Astrocyte of the cerebellum (primary cell): ENCODE results near the gene SF3A2.

Experiments
- DNase-seq: peaks from one replicate; pipeline ENCODE4 v3.0.0-alpha.2; 2011; ENCODE audit warnings: low read depth
- H3K4me3 ChIP-seq: 2 replicates; pipeline ENCODE4 v1.5.1; 2011; ENCODE audit warnings: mild to moderate bottlenecking, low read depth, low read length, moderate library complexity
- in situ Hi-C: cut with HindIII; loops from 2 replicates; pipeline ENCODE4 v1.10.0; 2017; ENCODE audit warnings: low sequenced_read_pairs
- TF ChIP-seq, protein P1 (sequence below): IDR thresholded peaks from 2 replicates; pipeline ENCODE4 v1.5.1; 2012; ENCODE audit warnings: low read length, low read depth, moderate library complexity, mild to moderate bottlenecking; ENCODE audit errors: missing control alignments

SF3A2 gene

DNA sequence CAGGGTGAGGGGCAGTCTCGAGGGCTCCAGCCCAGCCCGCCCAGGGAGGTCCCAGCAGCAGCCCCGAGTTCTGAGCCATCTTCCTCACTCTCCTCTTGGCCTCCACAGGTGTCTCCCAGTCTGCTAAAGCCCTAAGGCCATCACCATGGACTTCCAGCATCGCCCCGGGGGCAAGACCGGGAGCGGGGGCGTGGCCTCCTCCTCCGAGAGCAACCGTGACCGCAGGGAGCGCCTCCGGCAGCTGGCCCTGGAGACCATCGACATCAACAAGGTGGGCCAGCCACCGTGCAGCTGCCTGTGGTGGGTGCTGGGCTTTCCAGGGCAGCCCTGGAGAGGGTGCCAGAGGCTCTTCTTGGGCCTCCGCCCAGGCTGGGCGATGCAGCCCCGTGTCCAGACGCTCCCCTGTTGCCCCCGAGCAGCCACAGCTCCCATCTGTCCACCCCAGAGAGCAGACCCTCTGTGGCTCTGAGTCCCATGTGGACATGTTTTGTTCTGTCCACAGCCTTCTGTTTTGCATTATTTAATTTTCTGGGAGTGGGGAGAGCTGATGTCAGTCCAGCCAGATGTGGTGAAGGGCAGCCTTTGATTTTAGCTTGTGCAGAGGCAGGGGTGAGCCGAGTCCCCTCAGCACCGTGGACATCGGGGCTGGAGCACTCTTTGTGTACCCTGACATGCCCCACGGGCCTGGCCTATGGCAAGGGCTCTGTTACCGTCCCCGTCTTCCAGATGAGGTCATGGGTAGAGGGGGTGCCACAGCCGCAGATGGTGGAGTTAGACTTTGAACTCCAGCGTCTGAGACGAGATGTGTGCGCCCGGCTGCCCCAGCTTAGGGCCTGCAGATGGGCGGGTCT, 6.9 kb downstream of the SF3A2 start:
- TF ChIP-seq, protein P1, sequence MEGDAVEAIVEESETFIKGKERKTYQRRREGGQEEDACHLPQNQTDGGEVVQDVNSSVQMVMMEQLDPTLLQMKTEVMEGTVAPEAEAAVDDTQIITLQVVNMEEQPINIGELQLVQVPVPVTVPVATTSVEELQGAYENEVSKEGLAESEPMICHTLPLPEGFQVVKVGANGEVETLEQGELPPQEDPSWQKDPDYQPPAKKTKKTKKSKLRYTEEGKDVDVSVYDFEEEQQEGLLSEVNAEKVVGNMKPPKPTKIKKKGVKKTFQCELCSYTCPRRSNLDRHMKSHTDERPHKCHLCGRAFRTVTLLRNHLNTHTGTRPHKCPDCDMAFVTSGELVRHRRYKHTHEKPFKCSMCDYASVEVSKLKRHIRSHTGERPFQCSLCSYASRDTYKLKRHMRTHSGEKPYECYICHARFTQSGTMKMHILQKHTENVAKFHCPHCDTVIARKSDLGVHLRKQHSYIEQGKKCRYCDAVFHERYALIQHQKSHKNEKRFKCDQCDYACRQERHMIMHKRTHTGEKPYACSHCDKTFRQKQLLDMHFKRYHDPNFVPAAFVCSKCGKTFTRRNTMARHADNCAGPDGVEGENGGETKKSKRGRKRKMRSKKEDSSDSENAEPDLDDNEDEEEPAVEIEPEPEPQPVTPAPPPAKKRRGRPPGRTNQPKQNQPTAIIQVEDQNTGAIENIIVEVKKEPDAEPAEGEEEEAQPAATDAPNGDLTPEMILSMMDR, result no peak
- in situ Hi-C loops, result no loop called here
- no peak overlapping the region for H3K4me3 ChIP-seq
- no peak for DNase-seq

GRCh38 chr19:2244125-2244411, 7.4 kb downstream of the SF3A2 start:
- in situ Hi-C loops, result no loop called here
- H3K4me3 ChIP-seq, result no peak overlapping the region
- TF ChIP-seq, protein P1, result no peak
- no peak for DNase-seq

DNA sequence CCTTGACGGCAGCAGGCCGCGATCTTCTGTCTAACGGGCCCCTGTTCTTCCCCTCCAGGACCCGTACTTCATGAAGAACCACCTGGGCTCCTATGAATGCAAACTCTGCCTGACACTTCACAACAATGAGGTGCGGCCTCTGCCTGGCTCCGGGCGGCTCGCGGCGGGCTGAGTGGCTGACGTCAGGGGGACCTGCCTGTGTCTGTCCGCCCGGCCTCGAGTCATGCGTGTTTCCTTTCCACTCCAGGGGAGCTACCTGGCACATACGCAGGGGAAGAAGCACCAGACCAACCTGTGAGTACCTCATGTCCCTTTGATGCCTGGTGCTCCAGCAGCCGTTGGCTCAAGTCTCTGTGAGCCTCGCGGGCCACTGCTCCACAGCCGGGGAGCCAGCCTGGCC, 7.9 kb downstream of the SF3A2 start:
- DNase-seq, result no peak
- in situ Hi-C loops, result no loop called here
- TF ChIP-seq, protein P1, result no peak
- H3K4me3 ChIP-seq, result no peak overlapping the region

- in situ Hi-C loops, result no loop called here
These were observed 8.6 kb downstream of the SF3A2 start for GRCh38 chr19:2245273-2245672.

GRCh38 chr19:2246014-2246620, 9.5 kb downstream of the SF3A2 start:
- in situ Hi-C loops, result no loop called here
- H3K4me3 ChIP-seq, result no peak overlapping the region
- TF ChIP-seq, protein P1, result no peak
- no peak for DNase-seq

More at GRCh38 chr19:2245273-2245672, 8.6 kb downstream of the SF3A2 start:
- no peak for DNase-seq
- TF ChIP-seq, protein P1, result no peak
- no peak overlapping the region for H3K4me3 ChIP-seq

DNA sequence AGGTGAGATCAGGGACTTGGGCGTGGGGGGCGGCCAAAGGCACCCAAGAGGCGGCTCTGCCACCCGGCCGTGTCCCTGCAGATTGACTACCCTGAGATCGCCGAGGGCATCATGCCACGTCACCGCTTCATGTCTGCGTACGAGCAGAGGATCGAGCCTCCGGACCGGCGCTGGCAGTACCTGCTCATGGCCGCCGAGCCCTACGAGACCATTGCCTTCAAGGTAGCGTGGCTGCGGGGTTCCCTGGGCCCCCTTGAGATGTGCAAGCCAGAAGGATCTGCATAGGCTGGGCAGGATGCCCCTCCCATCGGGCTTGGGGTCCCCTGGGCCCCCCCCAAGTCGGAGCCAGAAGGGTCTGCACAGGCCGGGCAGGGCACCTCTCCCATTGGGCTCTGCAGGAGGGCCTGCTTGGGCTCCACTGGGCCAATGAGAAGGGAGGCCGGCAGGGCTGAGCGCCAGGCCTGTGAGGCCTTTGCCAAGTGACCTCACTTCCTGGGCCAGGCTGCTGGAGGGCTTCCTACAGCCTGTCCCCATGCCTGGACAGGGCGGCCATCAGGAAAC, 10.3 kb downstream of the SF3A2 start:
- no peak overlapping the region for H3K4me3 ChIP-seq
- DNase-seq, result no peak
- TF ChIP-seq, protein P1, result no peak
- in situ Hi-C loops, result no loop called here
